IPS-15b (cell line): Measurements from ENCODE around the gene ABCE1.
A peak's percentile ranks its signal among the peaks of the same experiment; 100 is the strongest.

Source experiments
- H3K27me3 ChIP-seq: one replicate; pipeline ENCODE4 v1.6.1; 2013; ENCODE audit warnings: low read length; ENCODE audit not compliant: control insufficient read depth, insufficient read depth
- H3K36me3 ChIP-seq: one replicate; pipeline ENCODE4 v1.6.1; 2013; ENCODE audit warnings: low read length; ENCODE audit not compliant: control insufficient read depth, insufficient read depth
- H3K4me1 ChIP-seq: one replicate; pipeline ENCODE4 v1.6.1; 2013; ENCODE audit warnings: mild to moderate bottlenecking, low read length; ENCODE audit not compliant: control insufficient read depth, insufficient read depth
- H3K4me3 ChIP-seq: one replicate; pipeline ENCODE4 v1.5.1; 2013; ENCODE audit warnings: low read depth, low read length
- H3K9ac ChIP-seq: one replicate; pipeline ENCODE4 v1.6.1; 2013; ENCODE audit warnings: low read depth, mild to moderate bottlenecking, low read length
- H3K9me3 ChIP-seq: one replicate; pipeline ENCODE4 v1.6.1; 2013; ENCODE audit warnings: mild to moderate bottlenecking, low read length; ENCODE audit not compliant: control insufficient read depth, insufficient read depth

Gene ABCE1

DNA sequence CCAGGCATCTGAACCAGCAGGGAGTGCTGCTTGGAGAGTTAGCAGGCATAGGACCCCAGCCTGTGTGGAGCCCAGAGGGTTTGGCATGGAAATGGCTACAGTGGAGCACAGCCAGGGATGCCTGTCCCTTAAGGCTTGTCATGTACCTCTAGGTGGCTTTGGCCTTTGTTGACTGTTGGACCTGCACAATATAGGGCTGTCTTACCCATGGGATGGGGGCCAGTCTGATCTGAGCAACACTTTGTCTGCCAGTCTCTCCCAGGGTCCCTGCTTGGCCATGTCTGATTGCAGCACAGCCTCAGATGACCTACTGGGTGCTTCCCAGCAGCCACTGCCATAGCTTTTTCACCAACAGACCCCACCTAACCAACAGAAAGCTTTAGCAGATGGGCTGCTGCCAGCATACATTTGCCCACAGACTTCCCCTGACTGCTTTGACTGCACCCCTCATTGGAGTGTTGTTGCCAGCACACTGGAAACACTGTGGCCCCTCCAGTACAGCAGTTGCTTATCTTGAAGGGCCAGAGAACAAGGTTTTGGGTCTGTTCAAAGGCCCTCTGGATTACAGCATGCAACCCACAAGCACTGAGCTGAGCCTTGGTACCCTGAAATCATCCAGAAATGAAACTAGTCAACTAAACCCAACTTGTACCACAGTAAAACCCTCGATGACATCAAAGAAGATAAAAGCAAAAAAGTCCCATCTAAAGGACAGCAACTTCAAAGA lies 22.2 kb upstream of the ABCE1 start:
- Histone ChIP-seq H3K9ac (no peak overlapping the region), H3K36me3 (no peaks in the 10 kb centered on the region), H3K9me3 (no peaks in the 10 kb centered on the region), H3K4me1 (no peaks in the 10 kb centered on the region), H3K27me3 (no peaks in the 10 kb centered on the region), H3K4me3 (no peak overlapping the region)

DNA sequence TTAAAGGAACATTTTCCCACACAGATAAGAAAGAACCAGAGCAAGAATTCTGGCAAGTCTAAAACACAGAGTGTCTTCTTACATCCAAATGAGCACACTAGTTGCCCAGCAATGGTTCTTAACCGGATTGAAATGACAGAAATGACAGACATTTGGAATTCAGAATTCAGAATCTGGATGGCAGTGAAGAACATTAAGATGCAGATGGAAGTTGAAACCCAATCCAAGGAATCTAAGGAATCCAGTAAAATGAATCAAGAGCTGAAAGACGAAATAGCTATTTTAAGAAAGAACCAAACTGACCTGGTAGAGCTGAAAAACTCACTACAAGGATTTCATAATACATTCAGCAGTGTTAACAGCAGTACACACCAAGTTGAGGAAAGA lies 21.6 kb upstream of the ABCE1 start:
- Histone ChIP-seq H3K9ac (no peak overlapping the region), H3K9me3 (no peaks in the 10 kb centered on the region), H3K36me3 (no peaks in the 10 kb centered on the region), H3K4me3 (no peak overlapping the region), H3K4me1 (no peaks in the 10 kb centered on the region), H3K27me3 (no peaks in the 10 kb centered on the region)

DNA sequence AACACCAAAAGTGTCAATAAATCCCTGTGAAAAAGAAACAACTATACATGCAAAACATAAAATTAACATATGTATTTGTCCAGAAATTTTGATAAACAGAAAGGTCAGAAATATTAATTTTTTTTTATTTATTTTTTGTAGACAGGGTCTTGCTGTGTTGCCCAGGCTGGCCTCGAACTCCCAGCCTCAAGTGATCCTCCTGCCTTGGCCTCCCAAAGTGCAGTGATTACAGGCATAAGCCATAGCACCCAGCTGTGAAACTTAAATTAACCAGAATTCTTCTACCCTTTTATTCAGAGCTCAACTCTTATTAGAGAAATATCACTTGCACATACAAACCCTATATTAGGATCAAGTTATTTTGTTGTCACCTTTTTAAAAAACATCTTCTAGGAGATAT lies 16.4 kb upstream of the ABCE1 start:
- H3K27me3 ChIP-seq, result no peaks in the 10 kb centered on the region
- H3K4me1 ChIP-seq, result no peaks in the 10 kb centered on the region
- no peaks in the 10 kb centered on the region for H3K9me3 ChIP-seq
- H3K4me3 ChIP-seq, result no peak overlapping the region
- H3K36me3 ChIP-seq, result no peaks in the 10 kb centered on the region
- H3K9ac ChIP-seq, result no peak overlapping the region

DNA sequence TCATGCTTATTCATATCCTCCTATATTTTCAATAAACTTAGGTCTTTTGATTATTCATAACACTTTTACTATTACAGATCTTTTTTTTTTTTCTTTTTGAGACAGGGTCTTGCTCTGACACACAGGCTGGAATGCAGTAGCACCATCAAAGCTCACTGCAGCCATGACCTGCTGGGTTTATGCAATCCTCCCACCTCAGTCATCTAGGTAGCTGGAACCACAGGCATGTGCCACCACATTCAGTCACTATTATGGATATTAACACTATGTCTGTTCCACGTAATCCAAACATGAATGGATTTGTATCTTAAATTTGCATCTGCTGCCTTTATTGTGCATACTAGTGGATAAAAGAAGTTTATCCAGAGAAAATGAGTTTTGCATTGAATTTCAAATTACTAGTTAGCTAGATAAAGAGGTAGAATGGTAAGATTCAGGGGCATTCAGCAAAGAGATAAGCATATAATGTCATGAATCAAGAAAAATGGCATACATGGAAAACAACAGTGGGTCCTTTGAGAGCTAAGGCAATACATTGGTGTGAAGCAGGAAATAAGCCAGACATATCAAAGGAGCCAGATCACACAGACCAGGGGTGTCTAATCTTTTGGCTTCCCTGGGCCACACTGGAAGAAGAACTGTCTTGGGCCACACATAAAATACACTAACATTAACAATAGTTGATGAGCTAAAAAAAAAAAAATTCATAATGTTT lies 14.1 kb upstream of the ABCE1 start:
- Histone ChIP-seq H3K36me3 (no peaks in the 10 kb centered on the region), H3K4me3 (no peak overlapping the region), H3K4me1 (no peaks in the 10 kb centered on the region), H3K27me3 (no peaks in the 10 kb centered on the region), H3K9me3 (no peaks in the 10 kb centered on the region), H3K9ac (no peak overlapping the region)

DNA sequence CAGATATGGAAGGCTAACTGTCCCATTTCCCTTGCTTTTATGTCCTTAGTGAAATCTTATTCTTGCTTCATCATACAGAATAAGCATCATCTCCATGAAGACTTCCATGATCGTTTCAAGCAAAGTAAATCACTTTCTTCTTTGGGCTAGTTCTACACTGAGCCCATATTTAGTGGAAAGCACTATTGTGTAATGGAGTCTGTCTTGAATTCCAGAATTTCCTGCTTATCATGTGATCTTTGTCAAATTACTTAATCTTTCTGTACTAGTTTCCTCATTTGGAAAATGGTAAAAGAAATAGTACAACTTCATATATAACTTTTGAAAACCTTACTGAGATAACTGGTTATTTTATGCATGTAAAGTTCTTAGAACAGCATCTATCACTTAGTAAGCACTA lies 7.7 kb upstream of the ABCE1 start:
- H3K4me1 ChIP-seq, result no peaks in the 10 kb centered on the region
- H3K9ac ChIP-seq, result no peak overlapping the region
- H3K36me3 ChIP-seq, result no peaks in the 10 kb centered on the region
- no peaks in the 10 kb centered on the region for H3K27me3 ChIP-seq
- no peaks in the 10 kb centered on the region for H3K9me3 ChIP-seq
- no peak overlapping the region for H3K4me3 ChIP-seq

DNA sequence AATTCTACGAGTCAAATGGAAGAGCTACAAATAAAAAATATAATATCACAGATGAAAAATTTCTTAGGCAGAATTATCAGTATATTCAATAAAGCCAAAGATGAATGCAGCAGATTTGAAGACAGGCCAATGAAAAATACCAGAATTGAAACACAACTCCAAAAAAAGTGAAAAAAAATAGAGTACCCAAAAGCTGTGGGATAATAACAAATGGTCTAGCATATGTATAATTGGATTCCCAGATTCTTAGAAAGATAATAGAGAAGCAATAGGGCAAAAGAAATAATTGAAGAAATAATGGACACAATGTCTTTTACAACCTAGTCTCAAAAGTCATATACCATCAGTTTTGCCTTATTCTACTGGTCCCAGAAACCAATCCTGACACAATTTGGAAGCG lies 4.5 kb upstream of the ABCE1 start:
- Histone ChIP-seq H3K9me3 (no peaks in the 10 kb centered on the region), H3K4me1 (no peaks in the 10 kb centered on the region), H3K9ac (no peak overlapping the region), H3K4me3 (no peak overlapping the region), H3K36me3 (no peaks in the 10 kb centered on the region), H3K27me3 (no peaks in the 10 kb centered on the region)

DNA sequence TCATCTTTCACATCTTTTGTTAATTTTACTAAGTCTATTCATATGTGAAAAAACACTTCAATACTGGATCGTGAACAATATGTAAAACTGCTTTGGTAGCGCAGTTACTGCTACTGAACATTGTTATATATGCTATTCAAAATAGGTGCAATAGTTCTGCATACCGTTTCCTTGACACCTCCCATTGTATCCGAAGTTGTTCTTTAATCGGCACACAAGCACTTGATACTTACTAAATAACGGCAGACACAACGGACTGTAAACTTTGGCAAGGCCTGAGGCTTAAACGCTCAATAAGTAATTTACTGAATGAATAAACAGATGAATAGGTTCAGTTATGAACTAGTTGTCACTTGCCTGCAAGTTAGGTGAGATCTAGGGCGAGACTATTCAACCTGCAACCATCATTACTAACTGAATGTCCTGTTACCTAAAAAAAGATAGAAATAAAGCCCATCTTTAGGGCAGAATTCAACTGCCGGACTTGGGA lies 735 bp upstream of the ABCE1 start:
- no peaks in the 10 kb centered on the region for H3K36me3 ChIP-seq
- H3K9ac ChIP-seq, result peak overlapping the region; percentile 89
- no peaks in the 10 kb centered on the region for H3K9me3 ChIP-seq
- H3K4me3 ChIP-seq, result peak overlapping the region; percentile 97
- H3K27me3 ChIP-seq, result no peaks in the 10 kb centered on the region
- H3K4me1 ChIP-seq, result no peaks in the 10 kb centered on the region

DNA sequence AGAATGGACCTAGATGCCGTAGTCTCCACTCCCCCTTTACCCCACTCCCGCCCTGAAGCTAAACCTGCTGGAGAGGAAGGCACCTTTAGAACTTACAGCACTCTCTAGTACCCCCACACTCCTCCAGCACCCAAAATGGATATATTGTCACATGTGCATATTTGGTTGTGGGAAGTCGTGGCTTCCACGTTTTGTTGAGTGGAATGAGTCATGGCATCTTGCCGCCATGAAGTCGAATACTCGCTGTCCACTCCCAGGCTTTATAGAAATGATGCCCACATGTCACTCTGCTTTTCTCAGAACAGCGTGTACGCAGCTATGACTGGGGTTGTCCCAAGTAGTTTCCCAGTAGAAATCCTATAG lies 545 bp downstream of the ABCE1 start:
- Histone ChIP-seq H3K36me3 (no peaks in the 10 kb centered on the region), H3K4me3 (peak overlapping the region; percentile 97), H3K9ac (peak overlapping the region; percentile 95), H3K27me3 (no peaks in the 10 kb centered on the region), H3K4me1 (no peaks in the 10 kb centered on the region), H3K9me3 (no peaks in the 10 kb centered on the region)

DNA sequence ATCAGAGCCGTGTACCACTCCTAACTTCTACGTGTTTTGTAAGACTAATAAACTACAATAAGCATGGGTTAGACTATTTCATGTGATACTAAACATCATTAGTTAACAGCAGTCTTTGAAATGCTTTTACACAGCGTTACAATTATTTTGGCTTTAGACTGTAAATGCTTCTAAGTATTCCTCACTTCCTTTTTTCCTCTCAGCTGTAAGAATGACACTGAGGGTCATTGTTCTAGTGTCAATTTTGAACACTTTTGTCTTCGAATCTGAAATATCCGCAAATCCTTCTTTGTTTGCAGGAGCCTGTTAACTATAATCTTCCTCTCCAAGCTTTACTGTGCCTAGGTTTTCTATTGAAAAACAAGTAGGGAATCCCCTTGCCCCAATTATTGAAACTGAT lies 1.5 kb downstream of the ABCE1 start:
- H3K9ac ChIP-seq, result no peak overlapping the region
- H3K36me3 ChIP-seq, result no peaks in the 10 kb centered on the region
- no peaks in the 10 kb centered on the region for H3K4me1 ChIP-seq
- no peaks in the 10 kb centered on the region for H3K9me3 ChIP-seq
- H3K27me3 ChIP-seq, result no peaks in the 10 kb centered on the region
- H3K4me3 ChIP-seq, result peak overlapping the region; percentile 97

DNA sequence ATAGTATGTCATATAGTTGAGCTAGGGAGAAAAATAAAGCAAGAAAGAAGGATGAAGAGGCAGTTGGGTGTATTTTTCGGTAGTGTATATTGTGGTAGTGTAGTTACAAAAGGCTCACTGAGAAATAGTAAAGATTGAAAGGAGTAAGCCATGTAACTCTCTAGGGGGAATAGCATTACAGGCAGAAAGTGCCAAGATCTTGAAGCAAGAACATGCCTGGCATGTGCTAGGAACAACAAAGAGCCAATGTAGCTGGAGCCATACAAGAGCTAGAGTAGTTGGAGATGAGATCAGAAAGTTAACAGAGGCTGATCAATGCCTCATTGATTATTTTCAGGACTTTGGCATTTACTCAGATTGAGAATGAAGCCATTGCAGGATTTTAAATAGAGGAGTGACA lies 3.0 kb downstream of the ABCE1 start:
- Histone ChIP-seq H3K9ac (no peak overlapping the region), H3K36me3 (no peaks in the 10 kb centered on the region), H3K4me1 (no peaks in the 10 kb centered on the region)

DNA sequence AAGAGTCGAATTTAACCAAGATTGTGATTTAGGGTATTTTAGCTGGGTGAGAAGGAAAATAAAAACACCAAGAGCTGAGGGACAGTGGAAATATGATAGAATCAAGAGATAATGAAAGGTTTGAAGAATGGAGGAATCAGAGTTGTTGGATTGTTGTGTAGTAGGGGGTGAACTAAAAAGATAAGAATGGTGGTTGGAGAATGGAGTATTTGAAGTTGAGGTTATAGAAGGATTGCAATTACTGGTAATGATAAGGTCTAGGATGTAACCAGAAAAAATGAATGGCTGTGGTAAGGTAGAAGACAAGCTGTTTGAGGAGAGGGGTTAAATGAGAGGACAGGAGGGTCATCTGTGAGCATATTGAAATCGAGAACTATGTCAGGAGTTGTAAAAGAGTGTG lies 4.5 kb downstream of the ABCE1 start:
- H3K27me3 ChIP-seq, result no peaks in the 10 kb centered on the region
- no peaks in the 10 kb centered on the region for H3K36me3 ChIP-seq
- no peak overlapping the region for H3K4me3 ChIP-seq
- H3K9ac ChIP-seq, result no peak overlapping the region
- H3K4me1 ChIP-seq, result no peaks in the 10 kb centered on the region
- no peaks in the 10 kb centered on the region for H3K9me3 ChIP-seq

More for the DNA sequence above, 3.0 kb downstream of the ABCE1 start:
- no peaks in the 10 kb centered on the region for H3K9me3 ChIP-seq
- H3K4me3 ChIP-seq, result no peak overlapping the region
- no peaks in the 10 kb centered on the region for H3K27me3 ChIP-seq

DNA sequence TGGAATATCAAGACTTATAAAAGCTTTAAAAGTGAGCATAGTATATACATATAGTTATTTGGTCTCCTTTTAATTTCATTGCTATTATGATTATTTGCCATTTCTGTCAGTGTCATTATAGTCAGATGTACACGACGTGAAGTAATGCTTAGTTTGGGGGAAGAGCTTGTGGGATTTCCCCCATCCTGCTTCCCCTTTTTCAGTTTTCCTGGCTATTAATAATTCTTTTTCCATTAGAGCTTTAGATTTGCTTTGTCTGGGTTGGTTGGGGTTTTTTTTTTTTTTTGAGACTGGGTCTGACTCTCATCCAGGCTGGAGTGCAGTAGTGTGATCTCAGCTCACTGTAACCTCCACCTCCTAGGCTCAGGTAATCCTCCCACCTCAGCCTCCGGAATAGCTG lies 5.4 kb downstream of the ABCE1 start:
- no peak overlapping the region for H3K9ac ChIP-seq
- no peaks in the 10 kb centered on the region for H3K27me3 ChIP-seq
- H3K9me3 ChIP-seq, result no peaks in the 10 kb centered on the region
- H3K36me3 ChIP-seq, result no peaks in the 10 kb centered on the region
- no peaks in the 10 kb centered on the region for H3K4me1 ChIP-seq
- H3K4me3 ChIP-seq, result no peak overlapping the region
